Endothelial cell of umbilical vein (primary cell): Measurements from ENCODE around the gene TSPOAP1. TPM values are rescaled to one million over a fixed set of nuclear protein-coding genes. Genes with fewer than 3 reads are reported as not detected.

ENCODE experiments used
- BruUV-seq: library from RNA; stranded (reverse); fragments of 400-500 nt; replicated peaks from 2 replicates; lab custom pipeline; 2021; lab: Mats Ljungman, UMichigan
- CTCF ChIA-PET: fragments of 300-600, 350-600 bp; sonication (Branson Sonifier 250); formaldehyde crosslinking; loops from one replicate; lab custom pipeline; 2021; ENCODE audit warnings: antibody characterized with exemption, inconsistent platforms; lab: Charles Lee
- POLR2A ChIA-PET: fragments of 300-600, 350-600 bp; sonication (Branson Sonifier 250); formaldehyde crosslinking; loops from one replicate; lab custom pipeline; 2021; ENCODE audit warnings: antibody characterized with exemption, inconsistent platforms; lab: Charles Lee
- DNase-seq: peaks from one replicate; pipeline ENCODE4 v3.0.0-alpha.2; 2011; ENCODE audit warnings: low read depth, low spot score
- FAIRE-seq: peaks from 2 replicates; lab custom pipeline; 2011; peaks lifted over from hg19 to GRCh38; lab: Jason Lieb, UNC
- H2AFZ ChIP-seq: 2 replicates; pipeline ENCODE4 v1.6.0; 2012; ENCODE audit warnings: low read depth, low read length, control low read depth, inconsistent platforms
- H3K27ac ChIP-seq: 2 replicates; pipeline ENCODE4 v1.5.1; 2011; ENCODE audit warnings: low read depth, mild to moderate bottlenecking, control low read depth, low read length, moderate library complexity; ENCODE audit not compliant: insufficient read depth
- H3K27me3 ChIP-seq, 2 experiments: 2 replicates each; pipeline versions ENCODE4 v1.6.0 to v1.6.1; 2011; ENCODE audit warnings: low read length in 2 of 2, mixed read lengths in 1 of 2; ENCODE audit not compliant: control insufficient read depth in 2 of 2, insufficient read depth in 2 of 2
- H3K36me3 ChIP-seq, 2 experiments: 2 replicates in 1 of 2; 3 replicates in 1 of 2; pipeline ENCODE4 v1.5.1; 2011; ENCODE audit warnings: low read length in 2 of 2, mild to moderate bottlenecking in 1 of 2, moderate library complexity in 1 of 2; ENCODE audit not compliant: control insufficient read depth in 2 of 2, insufficient read depth in 2 of 2; ENCODE audit errors: extremely low read depth in 1 of 2
- H3K4me1 ChIP-seq: 3 replicates; pipeline ENCODE4 v1.5.1; 2011; ENCODE audit warnings: mild to moderate bottlenecking, low read length; ENCODE audit not compliant: control insufficient read depth, insufficient read depth; ENCODE audit errors: extremely low read depth
- H3K4me2 ChIP-seq: 2 replicates; pipeline ENCODE4 v1.6.1; 2011; ENCODE audit warnings: low read length, control low read depth, mixed read lengths; ENCODE audit not compliant: insufficient read depth
- H3K4me3 ChIP-seq, 3 experiments: fragments of 200-600 bp in 1 of 3; sonication (generic), shearing (Covaris generic) in 1 of 3; replicated peaks in 1 of 3; 2 replicates each; pipeline ENCODE4 v1.5.1; 2011 to 2016; ENCODE audit warnings: control low read depth in 3 of 3, low read length in 3 of 3, mild to moderate bottlenecking in 2 of 3, inconsistent platforms in 1 of 3, low read depth in 1 of 3, moderate library complexity in 1 of 3; ENCODE audit not compliant: insufficient read depth in 1 of 3
- H3K79me2 ChIP-seq: 2 replicates; pipeline ENCODE4 v1.6.0; 2012; ENCODE audit warnings: low read length, inconsistent platforms; ENCODE audit not compliant: control insufficient read depth, insufficient read depth
- H3K9ac ChIP-seq: replicated peaks from 2 replicates; pipeline ENCODE3; 2011; ENCODE audit warnings: low read length, control low read depth; ENCODE audit not compliant: insufficient read depth; ENCODE audit errors: extremely low read depth
- H3K9me1 ChIP-seq: replicated peaks from 3 replicates; pipeline ENCODE4 v1.6.0; 2011; ENCODE audit warnings: mild to moderate bottlenecking, low read length; ENCODE audit not compliant: control insufficient read depth, insufficient read depth; ENCODE audit errors: extremely low read depth
- H3K9me3 ChIP-seq: replicated peaks from 2 replicates; pipeline ENCODE4 v1.5.1; 2012; ENCODE audit warnings: low read length, inconsistent platforms; ENCODE audit not compliant: control insufficient read depth, insufficient read depth
- H4K20me1 ChIP-seq: replicated peaks from 2 replicates; pipeline ENCODE3; 2011; ENCODE audit warnings: mild to moderate bottlenecking, low read length; ENCODE audit not compliant: control insufficient read depth, insufficient read depth; ENCODE audit errors: extremely low read depth
- EZH2 ChIP-seq: IDR thresholded peaks from 2 replicates; pipeline ENCODE4 v1.6.1; 2012; ENCODE audit warnings: borderline replicate concordance, low read depth, mild to moderate bottlenecking, moderate library complexity, low read length, inconsistent platforms; ENCODE audit not compliant: severe bottlenecking
- FOS ChIP-seq: IDR thresholded peaks from 2 replicates; pipeline ENCODE4 v1.6.1; 2011; ENCODE audit warnings: mild to moderate bottlenecking, low read length, moderate library complexity, borderline replicate concordance; ENCODE audit not compliant: insufficient read depth
- GATA2 ChIP-seq: IDR thresholded peaks from 2 replicates; pipeline ENCODE4 v1.7.0; 2011; ENCODE audit warnings: low read depth, mild to moderate bottlenecking, moderate library complexity, mixed read lengths, low read length; ENCODE audit not compliant: insufficient read length, insufficient read depth
- JUN ChIP-seq: IDR thresholded peaks from 2 replicates; pipeline ENCODE4 v1.6.1; 2011; ENCODE audit warnings: borderline replicate concordance, low read depth; ENCODE audit not compliant: insufficient read length, insufficient read depth
- MYC ChIP-seq: IDR thresholded peaks from one replicate; pipeline ENCODE4 v1.6.1; 2011; ENCODE audit warnings: mild to moderate bottlenecking, low read depth, low read length
- POLR2A ChIP-seq: IDR thresholded peaks from 2 replicates; pipeline ENCODE4 v1.6.1; 2012; ENCODE audit warnings: low read depth, mild to moderate bottlenecking, control low read depth, low read length
- POLR2AphosphoS5 ChIP-seq: IDR thresholded peaks from 2 replicates; pipeline ENCODE4 v1.6.1; 2012; ENCODE audit warnings: low read depth, mild to moderate bottlenecking, control low read depth, low read length, moderate library complexity; ENCODE audit not compliant: insufficient read depth
- dilution Hi-C: fragments of 300-500 bp; cut with MboI; formaldehyde crosslinking; loops from one replicate; pipeline ENCODE4 v1.15.0; 2019; ENCODE audit warnings: low sequenced_read_pairs; ENCODE audit not compliant: extremely low pct_ligation_motif_present
- intact Hi-C: fragments of 100-400 bp; cut with micrococcal nuclease; formaldehyde crosslinking; loops from one replicate; pipeline ENCODE4 v1.10.0; 2022
- microRNA counts: library from miRNA; unstranded; fragments of <30 nt; microRNA quantifications from one replicate; lab custom pipeline; 2016
- microRNA-seq: library from miRNA; unstranded; fragments of <30 nt; microRNA quantifications from one replicate; pipeline ENCODE4 v1.2.0, GENCODE V29; 2021; ENCODE audit warnings: borderline number of aligned reads, borderline replicate concordance
- polyA plus RNA-seq, 4 experiments: library from polyadenylated mRNA; depleted of rRNA in 3 of 4; stranded (reverse) in 3 of 4; unstranded in 1 of 4; fragments of >200 nt; gene quantifications; 2 replicates each; pipeline versions ENCODE4 v1.2.1 to v1.2.3, GENCODE V29; 2011 to 2012; ENCODE audit warnings: missing spikeins in 1 of 4
- small RNA-seq: library from RNA; depleted of rRNA; stranded (forward); fragments of <200 nt; gene quantifications from one replicate; pipeline ENCODE3, GENCODE V24; 2012; ENCODE audit warnings: low replicate concordance, low read depth; ENCODE audit not compliant: insufficient read depth, insufficient read length
- total RNA-seq: library from RNA; stranded (reverse); gene quantifications from 2 replicates; pipeline ENCODE4 v1.2.3, GENCODE V29; 2021
- TF ChIP-seq, protein P1 (sequence below), 2 donors: IDR thresholded peaks; 1 replicate in 1 of 2; 2 replicates in 1 of 2; pipeline ENCODE4 v1.5.1; 2011; ENCODE audit warnings: low read length in 2 of 2, mild to moderate bottlenecking in 2 of 2, moderate library complexity in 2 of 2, control low read depth in 1 of 2, inconsistent platforms in 1 of 2, low read depth in 1 of 2; ENCODE audit not compliant: insufficient read depth in 1 of 2; ENCODE audit errors: extremely low read depth in 1 of 2
- TF ChIP-seq, protein P2 (sequence below): IDR thresholded peaks from 2 replicates; pipeline ENCODE4 v1.6.1; 2011; ENCODE audit not compliant: insufficient read depth, insufficient read length

The TSPOAP1 gene
- total and polyA plus RNA-seq, 2 donors (not counting 3 experiments of a cell fraction or from before 2014, with no cell fraction given), result not detected

DNA sequence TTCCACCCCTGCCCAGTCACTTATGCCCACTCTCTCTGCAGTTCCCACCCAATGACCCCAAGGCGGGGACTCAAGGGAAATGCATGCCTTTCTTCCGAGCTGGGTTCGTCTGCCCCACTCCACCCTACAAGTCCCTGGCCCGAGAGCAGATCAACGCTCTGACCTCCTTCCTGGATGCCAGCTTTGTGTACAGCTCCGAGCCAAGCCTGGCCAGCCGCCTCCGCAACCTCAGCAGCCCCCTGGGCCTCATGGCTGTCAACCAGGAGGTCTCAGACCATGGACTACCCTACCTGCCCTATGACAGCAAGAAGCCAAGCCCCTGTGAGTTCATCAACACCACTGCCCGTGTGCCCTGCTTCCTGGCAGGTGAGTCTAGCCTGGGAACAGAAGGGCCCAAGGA is 76.5 kb downstream of the TSPOAP1 start:
- intact Hi-C loops, result no loop called here
- POLR2A ChIA-PET, result interaction anchor here (0.6 kb wide), 1 partner anchor 114 kb away, joined by 4 read pairs; no protein-coding TSS in a partner anchor

More for the DNA sequence above, 76.5 kb downstream of the TSPOAP1 start:
- no peaks in the 10 kb centered on the region for H3K9me3 ChIP-seq
- H3K36me3 ChIP-seq, result no peaks in the 10 kb centered on the region
- no peaks in the 10 kb centered on the region for H3K4me1 ChIP-seq
- H2AFZ ChIP-seq, result no peak overlapping the region
- no peaks in the 10 kb centered on the region for H4K20me1 ChIP-seq
- DNase-seq (no peak), FAIRE-seq (no peak)
- peaks cover 24 to 25% of the 10 kb centered on the region in 2 experiments for H3K27me3 ChIP-seq
- H3K79me2 ChIP-seq, result no peaks in the 10 kb centered on the region
- no peak overlapping the region for H3K9ac ChIP-seq
- CTCF ChIA-PET, result no interaction called here
- H3K4me3 ChIP-seq, result no peak overlapping the region
- dilution Hi-C loops, result no loop called here
- no TSS peak for BruUV-seq
- no peaks in the 10 kb centered on the region for H3K9me1 ChIP-seq
- no peak overlapping the region for H3K4me2 ChIP-seq
- TF ChIP-seq POLR2AphosphoS5 (no peak), MYC (no peak), FOS (no peak), POLR2A (no peak), JUN (no peak), EZH2 (no peak), GATA2 (no peak)
- TF ChIP-seq, protein P1, sequence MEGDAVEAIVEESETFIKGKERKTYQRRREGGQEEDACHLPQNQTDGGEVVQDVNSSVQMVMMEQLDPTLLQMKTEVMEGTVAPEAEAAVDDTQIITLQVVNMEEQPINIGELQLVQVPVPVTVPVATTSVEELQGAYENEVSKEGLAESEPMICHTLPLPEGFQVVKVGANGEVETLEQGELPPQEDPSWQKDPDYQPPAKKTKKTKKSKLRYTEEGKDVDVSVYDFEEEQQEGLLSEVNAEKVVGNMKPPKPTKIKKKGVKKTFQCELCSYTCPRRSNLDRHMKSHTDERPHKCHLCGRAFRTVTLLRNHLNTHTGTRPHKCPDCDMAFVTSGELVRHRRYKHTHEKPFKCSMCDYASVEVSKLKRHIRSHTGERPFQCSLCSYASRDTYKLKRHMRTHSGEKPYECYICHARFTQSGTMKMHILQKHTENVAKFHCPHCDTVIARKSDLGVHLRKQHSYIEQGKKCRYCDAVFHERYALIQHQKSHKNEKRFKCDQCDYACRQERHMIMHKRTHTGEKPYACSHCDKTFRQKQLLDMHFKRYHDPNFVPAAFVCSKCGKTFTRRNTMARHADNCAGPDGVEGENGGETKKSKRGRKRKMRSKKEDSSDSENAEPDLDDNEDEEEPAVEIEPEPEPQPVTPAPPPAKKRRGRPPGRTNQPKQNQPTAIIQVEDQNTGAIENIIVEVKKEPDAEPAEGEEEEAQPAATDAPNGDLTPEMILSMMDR (IDR thresholded peaks at IDR 0.05; ENCODE audit: extremely low read depth in 1 of 2, insufficient read depth in 1 of 2, low read depth in 1 of 2, low read length in 2 of 2), result no peak
- TF ChIP-seq, protein P2, sequence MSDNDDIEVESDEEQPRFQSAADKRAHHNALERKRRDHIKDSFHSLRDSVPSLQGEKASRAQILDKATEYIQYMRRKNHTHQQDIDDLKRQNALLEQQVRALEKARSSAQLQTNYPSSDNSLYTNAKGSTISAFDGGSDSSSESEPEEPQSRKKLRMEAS, result no peak
- H3K27ac ChIP-seq, result no peak overlapping the region

MicroRNAs encoded within 50 kb of the gene (microRNA counts, 767-probe panel; counts per million panel counts)
- microRNA hsa-miR-142-3p (lab: Ali Mortazavi, UCI), result 723 counts per million, percentile 96 among the panel's probes with 10 or more counts
- microRNA hsa-miR-142-5p (lab: Ali Mortazavi, UCI), result 723 counts per million, percentile 96 among the panel's probes with 10 or more counts

Small RNAs within 50 kb of the gene (microRNA-seq; reads per million reads assigned to microRNA genes)
- gene MIR4736, result not detected

Small RNAs within 50 kb of the gene (small RNA-seq; reads per million reads assigned to genes)
- gene MIR4736, result not detected

Other genes with a start within 250 kb of the TSPOAP1 start
- gene DYNLL2, start 245.4 kb downstream of the TSPOAP1 start, total RNA-seq, result 17.1 and 19.0 TPM in 2 replicates
- 6.8 and 7.4 TPM in 2 replicates for gene DYNLL2, start 245.4 kb downstream of the TSPOAP1 start, polyA plus RNA-seq
- not detected in 2 replicates for gene OR4D1, start 180.4 kb downstream of the TSPOAP1 start, total RNA-seq
- not detected in 2 replicates for gene OR4D1, start 180.4 kb downstream of the TSPOAP1 start, polyA plus RNA-seq
- gene OR4D2, start 161.8 kb downstream of the TSPOAP1 start, total RNA-seq, result not detected in 2 replicates
- not detected in 2 replicates for gene OR4D2, start 161.8 kb downstream of the TSPOAP1 start, polyA plus RNA-seq
- not detected in 2 replicates for gene EPX, start 136.1 kb downstream of the TSPOAP1 start, total RNA-seq
- gene EPX, start 136.1 kb downstream of the TSPOAP1 start, polyA plus RNA-seq, result not detected in 2 replicates
- 12.2 and 16.3 TPM in 2 replicates for gene MKS1, start 109.5 kb downstream of the TSPOAP1 start, total RNA-seq
- gene MKS1, start 109.5 kb downstream of the TSPOAP1 start, polyA plus RNA-seq, result 13.2 TPM in 2 replicates
- not detected in 2 replicates for gene LPO, start 90.2 kb downstream of the TSPOAP1 start, total RNA-seq
- not detected in 2 replicates for gene LPO, start 90.2 kb downstream of the TSPOAP1 start, polyA plus RNA-seq
- gene MPO, start 47.9 kb downstream of the TSPOAP1 start, total RNA-seq, result not detected in 2 replicates
- gene MPO, start 47.9 kb downstream of the TSPOAP1 start, polyA plus RNA-seq, result 0.02 TPM in 1 of 2 replicates, not detected in the other
- 70.9 and 77.5 TPM in 2 replicates for gene SUPT4H1, start 23.4 kb upstream of the TSPOAP1 start, total RNA-seq
- 112 and 154 TPM in 2 replicates for gene SUPT4H1, start 23.4 kb upstream of the TSPOAP1 start, polyA plus RNA-seq
- gene RNF43, start 88.7 kb upstream of the TSPOAP1 start, total RNA-seq, result not detected in 2 replicates
- 0.03 TPM in 1 of 2 replicates, not detected in the other for gene RNF43, start 88.7 kb upstream of the TSPOAP1 start, polyA plus RNA-seq
- 0.07 TPM in 1 of 2 replicates, not detected in the other for gene HSF5, start 159.6 kb upstream of the TSPOAP1 start, total RNA-seq
- gene HSF5, start 159.6 kb upstream of the TSPOAP1 start, polyA plus RNA-seq, result 0.02 and 0.03 TPM in 2 replicates
- gene MTMR4, start 185.8 kb upstream of the TSPOAP1 start, total RNA-seq, result 38.3 and 41.0 TPM in 2 replicates
- 16.2 and 25.1 TPM in 2 replicates for gene MTMR4, start 185.8 kb upstream of the TSPOAP1 start, polyA plus RNA-seq